GM23338 (cell line): Measurements from ENCODE around the gene NFATC3. TPM values are rescaled to one million over a fixed set of nuclear protein-coding genes. Genes with fewer than 3 reads are reported as not detected.

Experiments
- ATAC-seq: fragments of 200-7000 bp; cut with Tn5 transposase; 3 replicates; pipeline ENCODE4 v1.9.1; 2020
- DNase-seq: peaks from one replicate; pipeline ENCODE4 v3.0.0-alpha.2; 2015; ENCODE audit warnings: low spot score
- H2AFZ ChIP-seq: fragments of 200-600 bp; sonication (generic); 2 replicates; pipeline ENCODE4 v1.8.0; 2016; ENCODE audit warnings: antibody characterized with exemption, mild to moderate bottlenecking, moderate library complexity
- H3F3A ChIP-seq: fragments of 200-600 bp; sonication (generic); replicated peaks from 2 replicates; pipeline ENCODE4 v1.8.0; 2017; ENCODE audit warnings: antibody characterized with exemption, mixed run types, low read depth
- H3K27ac ChIP-seq: fragments of 200-600 bp; sonication (generic); 2 replicates; pipeline ENCODE4 v1.6.1; 2016; ENCODE audit warnings: low read depth
- H3K27me3 ChIP-seq: fragments of 200-600 bp; sonication (generic); 2 replicates; pipeline ENCODE4 v1.8.0; 2016; ENCODE audit warnings: mild to moderate bottlenecking, mixed run types, moderate library complexity; ENCODE audit not compliant: insufficient read depth
- H3K36me3 ChIP-seq: fragments of 200-600 bp; sonication (generic); 2 replicates; pipeline ENCODE4 v1.8.0; 2016; ENCODE audit warnings: mild to moderate bottlenecking; ENCODE audit not compliant: insufficient read depth
- H3K4me1 ChIP-seq: fragments of 200-600 bp; sonication (generic); 2 replicates; pipeline ENCODE4 v1.8.0; 2016; ENCODE audit warnings: mild to moderate bottlenecking, moderate library complexity; ENCODE audit not compliant: insufficient read depth
- H3K4me2 ChIP-seq: fragments of 200-600 bp; sonication (generic); 2 replicates; pipeline ENCODE4 v1.7.1; 2017; ENCODE audit warnings: mixed run types
- H3K4me3 ChIP-seq: fragments of 200-600 bp; sonication (generic); 2 replicates; pipeline ENCODE4 v1.6.1; 2016; ENCODE audit warnings: mixed run types
- H3K79me2 ChIP-seq: fragments of 200-600 bp; sonication (generic); replicated peaks from 2 replicates; pipeline ENCODE4 v1.8.0; 2017; ENCODE audit warnings: mild to moderate bottlenecking; ENCODE audit not compliant: insufficient read depth
- H3K9me2 ChIP-seq: fragments of 200-600 bp; sonication (generic); 2 replicates; pipeline ENCODE4 v1.8.0; 2017; ENCODE audit not compliant: insufficient read depth
- H4K20me1 ChIP-seq: fragments of 200-600 bp; sonication (generic); replicated peaks from 2 replicates; pipeline ENCODE4 v1.8.0; 2017; ENCODE audit warnings: mild to moderate bottlenecking; ENCODE audit not compliant: insufficient read depth
- H3K27ac Mint-ChIP-seq: 2 replicates; pipeline ENCODE4 v1.8.0; 2020; ENCODE audit warnings: inconsistent platforms, mild to moderate bottlenecking, moderate library complexity, mixed read lengths
- H3K27me3 Mint-ChIP-seq: 3 replicates; pipeline ENCODE4 v1.8.0; 2022; ENCODE audit warnings: low read depth, mild to moderate bottlenecking, moderate library complexity, mixed read lengths, inconsistent platforms; ENCODE audit not compliant: insufficient read depth, poor library complexity
- H3K36me3 Mint-ChIP-seq: 3 replicates; pipeline ENCODE4 v1.8.0; 2021; ENCODE audit warnings: low read depth, mild to moderate bottlenecking, inconsistent platforms, moderate library complexity, mixed read lengths
- H3K4me1 Mint-ChIP-seq: 3 replicates; pipeline ENCODE4 v1.8.0; 2020; ENCODE audit warnings: mild to moderate bottlenecking, inconsistent platforms, mixed read lengths
- H3K4me3 Mint-ChIP-seq: 3 replicates; pipeline ENCODE4 v1.8.0; 2021; ENCODE audit warnings: moderate library complexity, mild to moderate bottlenecking, inconsistent platforms, mixed read lengths
- H3K9me3 Mint-ChIP-seq: 3 replicates; pipeline ENCODE4 v1.8.0; 2020; ENCODE audit warnings: moderate library complexity, mild to moderate bottlenecking, inconsistent platforms, mixed read lengths
- CREB1 ChIP-seq: fragments of 250-450 bp; sonication (Bioruptor Pico); IDR thresholded peaks from 2 replicates; pipeline ENCODE4 v1.5.0; 2020; ENCODE audit warnings: low read depth, mild to moderate bottlenecking, moderate library complexity
- CTCF ChIP-seq, 2 experiments: fragments of 200-600 bp in 1 of 2; sonication (generic) in 1 of 2; conservative IDR thresholded peaks; 2 replicates each; pipeline versions ENCODE4 v1.5.1 to v1.6.1; 2016 to 2017; ENCODE audit warnings: antibody characterized with exemption in 2 of 2, low read depth in 2 of 2, mild to moderate bottlenecking in 2 of 2, moderate library complexity in 1 of 2
- EZH2 ChIP-seq: fragments of 200-600 bp; sonication (generic); IDR thresholded peaks from one replicate; pipeline ENCODE4 v1.8.0; 2017; ENCODE audit warnings: antibody characterized with exemption, mild to moderate bottlenecking, low read depth; ENCODE audit not compliant: unreplicated experiment
- EZH2phosphoT487 ChIP-seq: fragments of 200-600 bp; sonication (generic); IDR thresholded peaks from one replicate; pipeline ENCODE4 v1.8.1; 2018; ENCODE audit warnings: antibody characterized with exemption; ENCODE audit not compliant: unreplicated experiment
- NANOG ChIP-seq: IDR thresholded peaks from 2 replicates; pipeline ENCODE4 v1.6.1; 2016; ENCODE audit warnings: antibody characterized with exemption, borderline replicate concordance
- POLR2AphosphoS5 ChIP-seq: IDR thresholded peaks from 2 replicates; pipeline ENCODE4 v1.6.1; 2016; ENCODE audit warnings: antibody characterized with exemption, low read depth
- REST ChIP-seq: IDR thresholded peaks from one replicate; pipeline ENCODE4 v1.6.1; 2018; ENCODE audit warnings: antibody characterized with exemption; ENCODE audit not compliant: unreplicated experiment
- ZNF114 ChIP-seq: fragments of 250-450 bp; sonication (Bioruptor Pico); IDR thresholded peaks from 2 replicates; pipeline ENCODE4 v1.5.0; 2020; ENCODE audit warnings: mild to moderate bottlenecking, moderate library complexity
- ZNF331 ChIP-seq: fragments of 250-450 bp; sonication (Bioruptor Pico); IDR thresholded peaks from 2 replicates; pipeline ENCODE4 v1.5.0; 2020; ENCODE audit warnings: low read depth, mild to moderate bottlenecking, moderate library complexity
- ZNF462 ChIP-seq: fragments of 250-450 bp; sonication (Bioruptor Pico); IDR thresholded peaks from 2 replicates; pipeline ENCODE4 v1.5.0; 2020; ENCODE audit warnings: mild to moderate bottlenecking, moderate library complexity
- polyA plus RNA-seq: library from polyadenylated mRNA; unstranded; fragments of >200 nt; fragmentation: Nextera tagmentation; extraction: Ambion mirVana; gene quantifications from 2 replicates; pipeline ENCODE4 v1.2.1, GENCODE V29; 2016
- total RNA-seq: library from RNA; depleted of rRNA; stranded (reverse); fragments of >200 nt; shearing (Covaris generic); gene quantifications from 2 replicates; pipeline ENCODE4 v1.2.3, GENCODE V29; 2014

NFATC3 gene
- total and polyA plus RNA-seq, 2 experiments from 2014 or later = 9.2 to 40.9 TPM

- H2AFZ ChIP-seq = no peak overlapping the region
- H3F3A ChIP-seq = no peaks in the 10 kb centered on the region
- peak overlapping the region; percentile 95; the same call in 1 of the 2 replicates for H3K4me3 ChIP-seq
- H3K4me1 ChIP-seq = no peaks in the 10 kb centered on the region; the same call in 1 of the 2 replicates
- Mint-ChIP-seq H3K27ac (no peak overlapping the region), H3K36me3 (peaks cover 2% of the 10 kb centered on the region; the same call in 1 of the 3 replicates), H3K4me3 (peak overlapping the region; percentile 96), H3K4me1 (0 out of 3 replicates have a peak, but pooled peaks cover 4% of the 10 kb centered on the region), H3K27me3 (peaks cover 30% of the 10 kb centered on the region), H3K9me3 (no peaks in the 10 kb centered on the region)
- peak overlapping the region; percentile 96 for H3K4me2 ChIP-seq
- H3K27me3 ChIP-seq = peaks cover 9% of the 10 kb centered on the region; the same call in 1 of the 2 replicates
- no peak for ATAC-seq
- H4K20me1 ChIP-seq = no peaks in the 10 kb centered on the region
- no peak for DNase-seq
- TF ChIP-seq ZNF331 (CRISPR knock-in tag) (no peak), CREB1 (CRISPR knock-in tag) (no peak), EZH2phosphoT487 (no peak), EZH2 (no peak), CTCF (conservative IDR thresholded peaks at IDR 0.05; ENCODE audit: low read depth in 2 of 2) (no peak), NANOG (no peak), POLR2AphosphoS5 (no peak), REST (no peak), ZNF114 (no peak), ZNF462 (CRISPR knock-in tag) (no peak)
- H3K79me2 ChIP-seq = no peaks in the 10 kb centered on the region
- H3K36me3 ChIP-seq = no peaks in the 10 kb centered on the region
- H3K27ac ChIP-seq = no peak overlapping the region
- H3K9me2 ChIP-seq = no peaks in the 10 kb centered on the region
Measured at GRCh38 chr16:68246121-68246520, 161.0 kb downstream of the NFATC3 start.
